DOHH2 (cell line): ENCODE data around the gene WDR64.

Experiments used
- H3F3A ChIP-seq: fragments of 200-600 bp; sonication (generic), shearing (Covaris generic); 2 replicates; pipeline ENCODE4 v1.6.0; 2016; ENCODE audit warnings: antibody characterized with exemption, mild to moderate bottlenecking; ENCODE audit not compliant: control insufficient read depth, insufficient read depth
- H3K27ac ChIP-seq: fragments of 200-600 bp; sonication (generic); 2 replicates; pipeline ENCODE4 v1.5.1; 2014; ENCODE audit warnings: low read depth, mild to moderate bottlenecking, low read length, moderate library complexity
- H3K27me3 ChIP-seq: fragments of 200-600 bp; sonication (generic); 2 replicates; pipeline ENCODE4 v1.6.1; 2014; ENCODE audit warnings: mild to moderate bottlenecking, low read length, mixed read lengths; ENCODE audit not compliant: control insufficient read depth
- H3K36me3 ChIP-seq: fragments of 200-600 bp; sonication (generic); 2 replicates; pipeline ENCODE4 v1.6.1; 2014; ENCODE audit warnings: mild to moderate bottlenecking, low read length, moderate library complexity, mixed read lengths; ENCODE audit not compliant: control insufficient read depth
- H3K4me1 ChIP-seq: fragments of 200-600 bp; sonication (generic); 2 replicates; pipeline ENCODE4 v1.6.1; 2014; ENCODE audit warnings: mild to moderate bottlenecking, low read length, mixed read lengths; ENCODE audit not compliant: control insufficient read depth
- H3K4me2 ChIP-seq: fragments of 200-600 bp; sonication (generic); 2 replicates; pipeline ENCODE4 v1.6.0; 2014; ENCODE audit warnings: mild to moderate bottlenecking, low read length, moderate library complexity
- H3K4me3 ChIP-seq: fragments of 200-600 bp; sonication (generic); 2 replicates; pipeline ENCODE4 v1.5.1; 2014; ENCODE audit warnings: mild to moderate bottlenecking, low read length, mixed read lengths
- H3K79me2 ChIP-seq: fragments of 200-600 bp; sonication (generic); 2 replicates; pipeline ENCODE4 v1.6.1; 2014; ENCODE audit warnings: mild to moderate bottlenecking, low read length, mixed read lengths; ENCODE audit not compliant: control insufficient read depth
- H3K9me2 ChIP-seq: fragments of 200-600 bp; sonication (generic); replicated peaks from 2 replicates; pipeline ENCODE4 v1.6.1; 2014; ENCODE audit warnings: mild to moderate bottlenecking, low read length, mixed read lengths; ENCODE audit not compliant: control insufficient read depth
- H3K9me3 ChIP-seq: fragments of 200-600 bp; sonication (generic); 2 replicates; pipeline ENCODE4 v1.6.1; 2014; ENCODE audit warnings: antibody characterized with exemption, low read length, mixed read lengths; ENCODE audit not compliant: control insufficient read depth, insufficient read depth
- H4K20me1 ChIP-seq: fragments of 200-600 bp; sonication (generic); 2 replicates; pipeline ENCODE4 v1.6.0; 2014; ENCODE audit warnings: low read depth, mild to moderate bottlenecking, antibody characterized with exemption, low read length, moderate library complexity; ENCODE audit not compliant: control insufficient read depth, insufficient read depth
- EZH2phosphoT487 ChIP-seq: fragments of 200-600 bp; sonication (generic); IDR thresholded peaks from 2 replicates; pipeline ENCODE4 v1.6.1; 2017; ENCODE audit warnings: borderline replicate concordance, mild to moderate bottlenecking, antibody characterized with exemption, low read length, moderate library complexity, mixed read lengths
- TF ChIP-seq, protein P1 (sequence below): fragments of 200-600 bp; sonication (generic); IDR thresholded peaks from one replicate; pipeline ENCODE4 v1.5.1; 2014; ENCODE audit warnings: antibody characterized with exemption, mild to moderate bottlenecking, low read depth, low read length; ENCODE audit not compliant: poor library complexity, severe bottlenecking

WDR64 gene

DNA sequence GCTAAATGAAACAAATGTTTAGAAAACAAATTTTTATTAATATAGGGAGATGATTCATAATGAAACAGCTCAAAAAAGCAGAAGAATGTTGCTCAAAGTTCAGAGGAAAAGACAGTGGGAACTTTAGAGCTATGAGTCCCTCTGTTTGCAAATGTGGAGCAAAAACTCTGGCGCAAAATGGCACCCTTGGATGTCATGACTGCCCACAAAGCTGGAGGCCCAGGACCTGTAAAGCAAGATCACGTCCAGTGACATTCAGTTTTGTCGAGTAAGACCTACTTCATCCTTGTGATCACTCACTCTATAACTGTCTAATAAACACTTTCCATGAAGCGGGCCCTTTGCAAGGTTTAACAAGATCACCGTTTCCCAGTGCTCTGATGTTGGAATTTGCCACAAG lies 186.8 kb downstream of the WDR64 start:
- H4K20me1 ChIP-seq: no peaks in the 10 kb centered on the region
- peaks cover 1% of the 10 kb centered on the region; the same call in 1 of the 2 replicates for H3K27me3 ChIP-seq
- no peaks in the 10 kb centered on the region for H3K4me1 ChIP-seq
- H3F3A ChIP-seq: no peaks in the 10 kb centered on the region
- H3K4me2 ChIP-seq: no peak overlapping the region
- H3K79me2 ChIP-seq: no peaks in the 10 kb centered on the region
- TF ChIP-seq, protein P1, sequence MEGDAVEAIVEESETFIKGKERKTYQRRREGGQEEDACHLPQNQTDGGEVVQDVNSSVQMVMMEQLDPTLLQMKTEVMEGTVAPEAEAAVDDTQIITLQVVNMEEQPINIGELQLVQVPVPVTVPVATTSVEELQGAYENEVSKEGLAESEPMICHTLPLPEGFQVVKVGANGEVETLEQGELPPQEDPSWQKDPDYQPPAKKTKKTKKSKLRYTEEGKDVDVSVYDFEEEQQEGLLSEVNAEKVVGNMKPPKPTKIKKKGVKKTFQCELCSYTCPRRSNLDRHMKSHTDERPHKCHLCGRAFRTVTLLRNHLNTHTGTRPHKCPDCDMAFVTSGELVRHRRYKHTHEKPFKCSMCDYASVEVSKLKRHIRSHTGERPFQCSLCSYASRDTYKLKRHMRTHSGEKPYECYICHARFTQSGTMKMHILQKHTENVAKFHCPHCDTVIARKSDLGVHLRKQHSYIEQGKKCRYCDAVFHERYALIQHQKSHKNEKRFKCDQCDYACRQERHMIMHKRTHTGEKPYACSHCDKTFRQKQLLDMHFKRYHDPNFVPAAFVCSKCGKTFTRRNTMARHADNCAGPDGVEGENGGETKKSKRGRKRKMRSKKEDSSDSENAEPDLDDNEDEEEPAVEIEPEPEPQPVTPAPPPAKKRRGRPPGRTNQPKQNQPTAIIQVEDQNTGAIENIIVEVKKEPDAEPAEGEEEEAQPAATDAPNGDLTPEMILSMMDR: no peak
- TF ChIP-seq EZH2phosphoT487: no peak
- no peaks in the 10 kb centered on the region for H3K9me2 ChIP-seq
- H3K27ac ChIP-seq: no peak overlapping the region
- no peaks in the 10 kb centered on the region for H3K36me3 ChIP-seq
- H3K9me3 ChIP-seq: no peaks in the 10 kb centered on the region
- no peak overlapping the region for H3K4me3 ChIP-seq

DNA sequence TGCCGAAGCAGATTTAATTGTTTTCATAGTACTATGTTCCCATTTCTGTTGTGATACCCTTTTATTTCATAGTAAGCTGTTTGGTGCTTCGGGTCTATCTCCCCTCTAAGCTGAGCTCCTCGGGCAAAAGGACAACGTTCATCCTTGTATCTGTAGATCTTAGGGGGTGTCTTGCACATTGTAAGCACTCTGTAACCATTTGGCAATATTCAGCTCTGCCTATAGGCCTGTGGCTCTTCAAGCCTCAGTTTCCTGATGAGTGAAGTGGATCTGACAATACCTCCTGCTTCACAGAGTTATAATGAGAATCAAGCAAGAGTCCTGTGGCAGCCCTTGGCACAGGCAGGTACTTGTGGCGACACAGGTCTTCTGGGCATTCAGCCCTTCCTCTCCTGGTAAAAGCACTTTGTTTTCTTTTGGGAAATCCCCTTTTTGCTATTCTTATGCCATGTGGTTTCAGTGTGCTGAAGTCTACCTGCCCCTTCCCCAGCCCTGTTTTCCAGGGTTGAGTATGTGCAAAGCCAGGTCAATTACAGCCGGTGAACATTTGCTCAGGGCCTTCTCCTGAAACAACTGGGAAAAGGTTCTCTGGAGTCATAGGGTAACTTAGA lies 187.4 kb downstream of the WDR64 start:
- no peaks in the 10 kb centered on the region for H3K4me1 ChIP-seq
- H3K4me2 ChIP-seq: no peak overlapping the region
- no peaks in the 10 kb centered on the region for H3K9me3 ChIP-seq
- no peaks in the 10 kb centered on the region for H3F3A ChIP-seq
- H3K27ac ChIP-seq: no peak overlapping the region
- H3K4me3 ChIP-seq: no peak overlapping the region
- TF ChIP-seq, protein P1: no peak
- H4K20me1 ChIP-seq: no peaks in the 10 kb centered on the region
- no peaks in the 10 kb centered on the region for H3K79me2 ChIP-seq
- no peaks in the 10 kb centered on the region for H3K9me2 ChIP-seq
- H3K27me3 ChIP-seq: no peaks in the 10 kb centered on the region
- H3K36me3 ChIP-seq: no peaks in the 10 kb centered on the region

DNA sequence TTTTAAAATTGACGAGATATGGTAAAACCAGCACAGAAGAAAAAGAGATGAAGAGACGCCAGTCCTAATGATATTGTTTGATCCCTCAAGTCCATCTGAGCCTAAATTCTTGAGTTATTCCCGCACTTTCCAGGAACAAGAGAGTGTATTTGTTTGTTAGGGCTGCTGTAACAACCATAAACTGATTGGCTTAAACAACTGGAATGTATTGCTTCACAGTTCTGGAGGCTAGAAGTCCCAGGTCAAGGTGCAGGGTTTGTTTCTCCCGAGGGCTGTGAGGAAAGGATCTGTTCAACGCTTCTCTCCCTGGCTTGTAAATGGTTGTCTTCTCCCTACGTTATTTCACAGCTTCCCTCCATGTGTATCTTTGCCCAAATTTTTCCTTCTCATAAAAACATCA lies 188.1 kb downstream of the WDR64 start:
- no peaks in the 10 kb centered on the region for H3K9me2 ChIP-seq
- no peak overlapping the region for H3K4me3 ChIP-seq
- TF ChIP-seq, protein P1: no peak
- no peak for TF ChIP-seq EZH2phosphoT487

GRCh38 chr1:241841691-241842090 lies 189.6 kb downstream of the WDR64 start:
- H3K9me2 ChIP-seq: no peaks in the 10 kb centered on the region
- TF ChIP-seq, protein P1: no peak
- TF ChIP-seq EZH2phosphoT487: no peak
- H3K36me3 ChIP-seq: no peaks in the 10 kb centered on the region

More for the DNA sequence above, 188.1 kb downstream of the WDR64 start:
- Histone ChIP-seq H3K27ac (no peak overlapping the region), H3K4me2 (no peak overlapping the region), H3K79me2 (no peaks in the 10 kb centered on the region), H3K36me3 (no peaks in the 10 kb centered on the region), H3K27me3 (no peaks in the 10 kb centered on the region), H3K9me3 (no peaks in the 10 kb centered on the region), H4K20me1 (no peaks in the 10 kb centered on the region), H3K4me1 (no peaks in the 10 kb centered on the region), H3F3A (no peaks in the 10 kb centered on the region)

More at GRCh38 chr1:241841691-241842090, 189.6 kb downstream of the WDR64 start:
- H3F3A ChIP-seq: no peaks in the 10 kb centered on the region
- H3K4me1 ChIP-seq: peaks cover 2% of the 10 kb centered on the region
- no peaks in the 10 kb centered on the region for H3K9me3 ChIP-seq
- no peaks in the 10 kb centered on the region for H3K79me2 ChIP-seq
- H3K27me3 ChIP-seq: no peaks in the 10 kb centered on the region
- no peak overlapping the region for H3K27ac ChIP-seq
- no peaks in the 10 kb centered on the region for H4K20me1 ChIP-seq
- no peak overlapping the region for H3K4me3 ChIP-seq
- H3K4me2 ChIP-seq: no peak overlapping the region
